Measurements from ENCODE around the gene NAA10. TPM values are rescaled to one million over a fixed set of nuclear protein-coding genes. Genes with fewer than 3 reads are reported as not detected.

The NAA10 gene
- total and polyA plus RNA-seq, 7 donors: 105 to 203 (median 166) TPM

GRCh38 chrX:153879741-153880439, 54.9 kb downstream of the NAA10 start:
- 41 to 61% (median 61%) methylated on average over 9 to 12 of the region's 12 CpGs for WGBS, 3 donors

More at GRCh38 chrX:153879741-153880439, 54.9 kb downstream of the NAA10 start:
- Histone ChIP-seq H3K27ac (no peak overlapping the region), H3K4me1 (no peaks in the 10 kb centered on the region), H3K4me3 (no peak overlapping the region), H3K36me3 (ENCODE audit: insufficient read depth in 1 of 2, low read depth in 1 of 2) (no peaks in the 10 kb centered on the region), H3K27me3 (ENCODE audit: insufficient read depth in 3 of 3, low read length in 2 of 3) (peaks cover 0 to 87% (median 10%) of the 10 kb centered on the region in 3 donors), H3K9me3 (no peaks in the 10 kb centered on the region)
- no peak for TF ChIP-seq CTCF (IDR thresholded peaks at IDR 0.05)
- DNase-seq (peak in 1 of 2 donors; percentile 24), ATAC-seq (no peak)
- intact Hi-C loops (cut with DNase I): no loop called here

Other genes starting within 250 kb of the NAA10 start
- 100 to 1,000 TPM in 2 of 4 donors, 10 to 100 TPM in 2; 82.2 to 256 (median 117) TPM for gene SLC6A8, start 247.1 kb downstream of the NAA10 start, total RNA-seq
- gene SLC6A8, start 247.1 kb downstream of the NAA10 start, polyA plus RNA-seq: 100 to 1,000 TPM in 2 of 3 donors, 10 to 100 TPM in 1; 84.9 to 209 (median 104) TPM
- gene BCAP31, start 210.7 kb downstream of the NAA10 start, total RNA-seq: 10 to 100 TPM; 65.4 to 71.6 (median 66.0) TPM
- 10 to 100 TPM; 63.7 to 97.3 (median 72.1) TPM for gene BCAP31, start 210.7 kb downstream of the NAA10 start, polyA plus RNA-seq
- gene ABCD1, start 210.2 kb downstream of the NAA10 start, total RNA-seq: 10 to 100 TPM; 16.0 to 27.1 (median 20.9) TPM
- 10 to 100 TPM; 11.7 to 36.0 (median 15.8) TPM for gene ABCD1, start 210.2 kb downstream of the NAA10 start, polyA plus RNA-seq
- 1 to 10 TPM in 1 of 4 donors, under 1 TPM in 3; 0.27 to 1.5 (median 0.73) TPM for gene PLXNB3, start 170.8 kb downstream of the NAA10 start, total RNA-seq
- under 1 TPM; 0.13 to 0.35 (median 0.31) TPM for gene PLXNB3, start 170.8 kb downstream of the NAA10 start, polyA plus RNA-seq
- gene SRPK3, start 154.0 kb downstream of the NAA10 start, total RNA-seq: 100 to 1,000 TPM in 1 of 4 donors, 10 to 100 TPM in 3; 43.7 to 140 (median 61.4) TPM
- 10 to 100 TPM; 14.5 to 37.4 (median 23.3) TPM for gene SRPK3, start 154.0 kb downstream of the NAA10 start, polyA plus RNA-seq
- gene IDH3G, start 140.7 kb downstream of the NAA10 start, total RNA-seq: 10 to 100 TPM; 45.6 to 56.9 (median 51.8) TPM
- 10 to 100 TPM; 25.0 to 54.2 (median 44.3) TPM for gene IDH3G, start 140.7 kb downstream of the NAA10 start, polyA plus RNA-seq
- 10 to 100 TPM; 57.2 to 86.6 (median 71.2) TPM for gene SSR4, start 140.4 kb downstream of the NAA10 start, total RNA-seq
- 100 to 1,000 TPM in 2 of 3 donors, 10 to 100 TPM in 1; 84.5 to 198 (median 107) TPM for gene SSR4, start 140.4 kb downstream of the NAA10 start, polyA plus RNA-seq
- 1 to 10 TPM in 3 of 4 donors, under 1 TPM in 1; 0.50 to 2.1 (median 1.4) TPM for gene PDZD4, start 104.5 kb downstream of the NAA10 start, total RNA-seq
- gene PDZD4, start 104.5 kb downstream of the NAA10 start, polyA plus RNA-seq: 1 to 10 TPM in 1 of 3 donors, under 1 TPM in 2; 0.65 to 1.3 (median 0.79) TPM
- 1 to 10 TPM in 2 of 4 donors, under 1 TPM in 2; 0.22 to 1.5 (median 0.90) TPM for gene L1CAM, start 48.9 kb downstream of the NAA10 start, total RNA-seq
- gene L1CAM, start 48.9 kb downstream of the NAA10 start, polyA plus RNA-seq: under 1 TPM; 0.36 to 0.46 (median 0.39) TPM
- 1 to 10 TPM; 1.3 to 4.8 (median 2.0) TPM for gene AVPR2, start 30.4 kb downstream of the NAA10 start, total RNA-seq
- gene AVPR2, start 30.4 kb downstream of the NAA10 start, polyA plus RNA-seq: 1 to 10 TPM; 1.4 to 3.2 (median 2.5) TPM
- gene ARHGAP4, start 8.8 kb downstream of the NAA10 start, total RNA-seq: 1 to 10 TPM; 5.1 to 8.0 (median 6.4) TPM
- gene ARHGAP4, start 8.8 kb downstream of the NAA10 start, polyA plus RNA-seq: 1 to 10 TPM; 5.8 to 7.6 (median 6.8) TPM
- gene RENBP, start 9.6 kb upstream of the NAA10 start, total RNA-seq: 1 to 10 TPM; 2.9 to 4.4 (median 3.6) TPM
- 1 to 10 TPM in 2 of 3 donors, under 1 TPM in 1; 0.97 to 1.9 (median 1.4) TPM for gene RENBP, start 9.6 kb upstream of the NAA10 start, polyA plus RNA-seq
- gene HCFC1, start 36.8 kb upstream of the NAA10 start, total RNA-seq: 10 to 100 TPM; 29.8 to 50.1 (median 40.0) TPM
- 10 to 100 TPM; 15.1 to 46.5 (median 25.8) TPM for gene HCFC1, start 36.8 kb upstream of the NAA10 start, polyA plus RNA-seq
- gene TMEM187, start 37.7 kb upstream of the NAA10 start, total RNA-seq: 1 to 10 TPM; 3.2 to 7.8 (median 6.8) TPM
- 1 to 10 TPM; 2.2 to 6.7 (median 5.2) TPM for gene TMEM187, start 37.7 kb upstream of the NAA10 start, polyA plus RNA-seq
- gene IRAK1, start 84.9 kb upstream of the NAA10 start, total RNA-seq: 100 to 1,000 TPM in 2 of 4 donors, 10 to 100 TPM in 2; 56.1 to 158 (median 101) TPM
- 100 to 1,000 TPM; 127 to 368 (median 202) TPM for gene IRAK1, start 84.9 kb upstream of the NAA10 start, polyA plus RNA-seq
- 10 to 100 TPM; 27.6 to 46.9 (median 33.9) TPM for gene MECP2, start 162.7 kb upstream of the NAA10 start, total RNA-seq
- gene MECP2, start 162.7 kb upstream of the NAA10 start, polyA plus RNA-seq: 10 to 100 TPM; 33.5 to 54.4 (median 35.5) TPM
- gene OPN1LW, start 209.2 kb upstream of the NAA10 start, total RNA-seq: not detected
- gene OPN1LW, start 209.2 kb upstream of the NAA10 start, polyA plus RNA-seq: under 1 TPM in 1 of 3 donors, not detected in 2; 0.13 TPM
- gene OPN1MW, start 247.6 kb upstream of the NAA10 start, total RNA-seq: not detected
- not detected for gene OPN1MW, start 247.6 kb upstream of the NAA10 start, polyA plus RNA-seq

Measured in psoas muscle (tissue), 8 donors.